OCI-LY1 (cell line): ENCODE results near the gene AMN.

Source experiments
- EZH2 ChIP-seq: fragments of 200-600 bp; sonication (generic), shearing (Covaris generic); IDR thresholded peaks from 2 replicates; pipeline ENCODE4 v1.8.0; 2017; ENCODE audit warnings: borderline replicate concordance, mixed run types, mild to moderate bottlenecking, antibody characterized with exemption, low read length, moderate library complexity, mixed read lengths
- TF ChIP-seq, protein P1 (sequence below): fragments of 200-600 bp; sonication (generic), shearing (Covaris generic); IDR thresholded peaks from 2 replicates; pipeline ENCODE4 v1.5.1; 2017; ENCODE audit warnings: mild to moderate bottlenecking, antibody characterized with exemption, low read length, moderate library complexity, mixed read lengths

DNA sequence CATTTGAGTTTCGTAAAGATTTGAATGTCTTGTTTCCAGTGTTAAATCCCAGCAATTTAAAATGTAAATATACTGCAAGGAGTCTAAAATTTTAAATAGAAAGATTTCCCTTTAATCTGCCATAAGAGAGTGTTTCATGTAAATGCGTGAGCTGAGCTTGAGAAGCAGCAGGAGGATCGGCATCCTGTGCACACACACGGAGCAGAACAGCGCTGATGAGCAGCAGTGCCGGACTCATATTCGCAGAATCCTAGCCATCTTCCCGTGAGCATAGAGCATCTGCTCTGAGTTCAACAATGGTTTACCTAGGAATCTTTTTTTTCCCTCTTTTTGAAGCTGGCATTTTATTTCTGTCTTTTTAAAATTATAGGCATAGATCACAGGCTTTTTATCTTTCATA, 29.8 kb upstream of the AMN start:
- TF ChIP-seq, protein P1, sequence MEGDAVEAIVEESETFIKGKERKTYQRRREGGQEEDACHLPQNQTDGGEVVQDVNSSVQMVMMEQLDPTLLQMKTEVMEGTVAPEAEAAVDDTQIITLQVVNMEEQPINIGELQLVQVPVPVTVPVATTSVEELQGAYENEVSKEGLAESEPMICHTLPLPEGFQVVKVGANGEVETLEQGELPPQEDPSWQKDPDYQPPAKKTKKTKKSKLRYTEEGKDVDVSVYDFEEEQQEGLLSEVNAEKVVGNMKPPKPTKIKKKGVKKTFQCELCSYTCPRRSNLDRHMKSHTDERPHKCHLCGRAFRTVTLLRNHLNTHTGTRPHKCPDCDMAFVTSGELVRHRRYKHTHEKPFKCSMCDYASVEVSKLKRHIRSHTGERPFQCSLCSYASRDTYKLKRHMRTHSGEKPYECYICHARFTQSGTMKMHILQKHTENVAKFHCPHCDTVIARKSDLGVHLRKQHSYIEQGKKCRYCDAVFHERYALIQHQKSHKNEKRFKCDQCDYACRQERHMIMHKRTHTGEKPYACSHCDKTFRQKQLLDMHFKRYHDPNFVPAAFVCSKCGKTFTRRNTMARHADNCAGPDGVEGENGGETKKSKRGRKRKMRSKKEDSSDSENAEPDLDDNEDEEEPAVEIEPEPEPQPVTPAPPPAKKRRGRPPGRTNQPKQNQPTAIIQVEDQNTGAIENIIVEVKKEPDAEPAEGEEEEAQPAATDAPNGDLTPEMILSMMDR: no peak
- TF ChIP-seq EZH2: no peak
